ENCODE measurements around the gene UQCRH.
A peak's percentile ranks its signal among the peaks of the same experiment; 100 is the strongest.

Gene UQCRH

GRCh38 chr1:46303038-46303871 is at the start of gene UQCRH, which contains the start of gene LRRC41 (continued):
- no peak for TF ChIP-seq ZNF148 (tag by site-specific recombination; IDR thresholded peaks at IDR 0.05; ENCODE audit: borderline replicate concordance)
- TF ChIP-seq ZNF514 (tag by site-specific recombination; IDR thresholded peaks at IDR 0.05), result no peak
- no peak for TF ChIP-seq ZNF560 (tag by site-specific recombination; IDR thresholded peaks at IDR 0.05; ENCODE audit: borderline replicate concordance)
- no peak for TF ChIP-seq ZNF175 (tag by site-specific recombination; IDR thresholded peaks at IDR 0.05)
- 0 out of 2 replicates have a peak, but pooled peaks have one; percentile 42 for TF ChIP-seq ZBTB44 (tag by site-specific recombination; IDR thresholded peaks at IDR 0.05)
- TF ChIP-seq ZNF354C (tag by site-specific recombination; IDR thresholded peaks at IDR 0.05; ENCODE audit: borderline replicate concordance, low read depth), result no peak
- TF ChIP-seq ZNF341 (tag by site-specific recombination; IDR thresholded peaks at IDR 0.05; ENCODE audit: low read depth), result no peak
- no peak for TF ChIP-seq ZFHX2 (tag by site-specific recombination; conservative IDR thresholded peaks at IDR 0.05)
- TF ChIP-seq ZNF335 (tag by site-specific recombination; conservative IDR thresholded peaks at IDR 0.05), result peak; percentile 99
- TF ChIP-seq ZFP37 (tag by site-specific recombination; IDR thresholded peaks at IDR 0.05), result 0 out of 2 replicates have a peak, but pooled peaks have one; percentile 29
- TF ChIP-seq ZNF184 (tag by site-specific recombination; IDR thresholded peaks at IDR 0.05), result peak; percentile 34; the same call in 1 of the 2 replicates
- TF ChIP-seq OSR2 (tag by site-specific recombination; IDR thresholded peaks at IDR 0.05), result no peak
- no peak for TF ChIP-seq ZBTB1 (tag by site-specific recombination; IDR thresholded peaks at IDR 0.05)
- no peak for TF ChIP-seq ZNF544 (tag by site-specific recombination; IDR thresholded peaks at IDR 0.05)
- TF ChIP-seq ZNF404 (tag by site-specific recombination; IDR thresholded peaks at IDR 0.05), result no peak
- TF ChIP-seq ZNF324 (tag by site-specific recombination; IDR thresholded peaks at IDR 0.05), result no peak; the same call in none of the 2 replicates
- no peak; the same call in 1 of the 2 replicates for TF ChIP-seq ZNF843 (tag by site-specific recombination; IDR thresholded peaks at IDR 0.05)
- TF ChIP-seq ZNF174 (tag by site-specific recombination; IDR thresholded peaks at IDR 0.05), result no peak
- TF ChIP-seq ZSCAN23 (tag by site-specific recombination; IDR thresholded peaks at IDR 0.05), result no peak
- peak; percentile 48; the same call in 1 of the 2 replicates for TF ChIP-seq OVOL3 (tag by site-specific recombination; IDR thresholded peaks at IDR 0.05)
- no peak for TF ChIP-seq ZNF292 (tag by site-specific recombination; IDR thresholded peaks at IDR 0.05; ENCODE audit: borderline replicate concordance, low read depth)
- no peak for TF ChIP-seq PRDM4 (tag by site-specific recombination; IDR thresholded peaks at IDR 0.05)
- TF ChIP-seq ZNF239 (tag by site-specific recombination; IDR thresholded peaks at IDR 0.05), result no peak
- TF ChIP-seq YY2 (tag by site-specific recombination; IDR thresholded peaks at IDR 0.05), result peak; percentile 98
- peak; percentile 100 for TF ChIP-seq YY1 (tag by site-specific recombination; IDR thresholded peaks at IDR 0.05)
- TF ChIP-seq CTCF (tag by site-specific recombination; IDR thresholded peaks at IDR 0.05), result peak; percentile 12; the same call in 1 of the 2 replicates
- no peak for TF ChIP-seq ZNF155 (tag by site-specific recombination; IDR thresholded peaks at IDR 0.05)
- TF ChIP-seq SP3 (tag by site-specific recombination; IDR thresholded peaks at IDR 0.05), result peak; percentile 84
- TF ChIP-seq ZNF416 (tag by site-specific recombination; IDR thresholded peaks at IDR 0.05), result no peak
- no peak for TF ChIP-seq ZNF610 (tag by site-specific recombination; IDR thresholded peaks at IDR 0.05; ENCODE audit: borderline replicate concordance)
- peak; percentile 86 for TF ChIP-seq ZNF394 (tag by site-specific recombination; IDR thresholded peaks at IDR 0.05; ENCODE audit: borderline replicate concordance)
